SK-N-SH treated with all-trans-retinoic acid at 6 μM for 48 hours (cell line): ENCODE data around the gene SIK3.

Source experiments
- CSDC2 ChIP-seq: fragments of 250-450 bp; sonication (Bioruptor Pico); IDR thresholded peaks from 2 replicates; pipeline ENCODE4 v1.5.0; 2020; ENCODE audit warnings: mild to moderate bottlenecking, moderate library complexity
- ESRRG ChIP-seq: fragments of 250-450 bp; sonication (Bioruptor Pico); IDR thresholded peaks from 2 replicates; pipeline ENCODE4 v1.6.1; 2021; ENCODE audit warnings: mild to moderate bottlenecking
- ISL1 ChIP-seq: fragments of 250-450 bp; sonication (Bioruptor Pico); IDR thresholded peaks from 2 replicates; pipeline ENCODE4 v2.1.2; 2022; ENCODE audit warnings: mild to moderate bottlenecking, moderate library complexity
- PPARA ChIP-seq: fragments of 250-450 bp; sonication (Bioruptor Pico); IDR thresholded peaks from 2 replicates; pipeline ENCODE4 v1.5.0; 2020; ENCODE audit warnings: mild to moderate bottlenecking, borderline replicate concordance
- RARB ChIP-seq: fragments of 250-450 bp; sonication (Bioruptor Pico); IDR thresholded peaks from 2 replicates; pipeline ENCODE4 v1.8.0; 2021; ENCODE audit warnings: mild to moderate bottlenecking, moderate library complexity
- SNAI2 ChIP-seq: fragments of 250-450 bp; sonication (Bioruptor Pico); IDR thresholded peaks from 2 replicates; pipeline ENCODE4 v1.5.0; 2020; ENCODE audit warnings: mild to moderate bottlenecking, moderate library complexity
- ZC3H10 ChIP-seq: fragments of 250-450 bp; sonication (Bioruptor Pico); IDR thresholded peaks from 2 replicates; pipeline ENCODE4 v1.5.1; 2021; ENCODE audit warnings: mild to moderate bottlenecking, moderate library complexity
- ZFP3 ChIP-seq: fragments of 250-450 bp; sonication (Bioruptor Pico); IDR thresholded peaks from 2 replicates; pipeline ENCODE4 v1.5.0; 2020; ENCODE audit warnings: mild to moderate bottlenecking, moderate library complexity
- ZFP30 ChIP-seq: fragments of 450-650 bp; formaldehyde crosslinking; IDR thresholded peaks from 2 replicates; pipeline ENCODE4 v1.5.0; 2022; ENCODE audit warnings: mild to moderate bottlenecking, moderate library complexity
- ZNF70 ChIP-seq: fragments of 450-650 bp; formaldehyde crosslinking; IDR thresholded peaks from 2 replicates; pipeline ENCODE4 v1.5.0; 2020; ENCODE audit warnings: mild to moderate bottlenecking, moderate library complexity
- TF ChIP-seq, protein P1 (sequence below): fragments of 250-450 bp; sonication (Bioruptor Pico); IDR thresholded peaks from 2 replicates; pipeline ENCODE4 v1.8.0; 2020; ENCODE audit warnings: mild to moderate bottlenecking, moderate library complexity, borderline replicate concordance
- TF ChIP-seq, protein P2 (sequence below): fragments of 250-450 bp; sonication (Bioruptor Pico); IDR thresholded peaks from 2 replicates; pipeline ENCODE4 v1.5.1; 2020; ENCODE audit warnings: low read depth, mild to moderate bottlenecking, moderate library complexity

DNA sequence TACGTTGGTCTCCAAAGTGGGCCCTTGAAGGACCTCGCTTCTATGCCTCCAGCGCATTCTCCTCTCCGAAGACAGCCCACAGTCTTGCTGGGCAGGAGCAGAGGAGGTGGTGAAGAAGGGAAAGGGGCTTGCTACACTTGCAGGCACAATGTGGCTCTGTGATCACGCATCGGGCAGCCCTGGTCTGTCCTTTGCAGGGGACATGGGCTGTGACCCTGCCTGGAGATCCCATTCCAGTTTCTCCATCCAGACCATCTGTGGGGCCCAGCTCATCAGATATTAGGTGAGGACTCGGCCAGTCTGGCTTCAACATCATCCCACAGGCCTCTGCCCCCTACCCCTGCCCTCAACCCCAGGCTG is 261.6 kb downstream of the SIK3 start:
- TF ChIP-seq ZFP30 (CRISPR knock-in tag) = no peak
- no peak for TF ChIP-seq CSDC2
- TF ChIP-seq ZNF70 (CRISPR knock-in tag) = no peak
- TF ChIP-seq, protein P1, sequence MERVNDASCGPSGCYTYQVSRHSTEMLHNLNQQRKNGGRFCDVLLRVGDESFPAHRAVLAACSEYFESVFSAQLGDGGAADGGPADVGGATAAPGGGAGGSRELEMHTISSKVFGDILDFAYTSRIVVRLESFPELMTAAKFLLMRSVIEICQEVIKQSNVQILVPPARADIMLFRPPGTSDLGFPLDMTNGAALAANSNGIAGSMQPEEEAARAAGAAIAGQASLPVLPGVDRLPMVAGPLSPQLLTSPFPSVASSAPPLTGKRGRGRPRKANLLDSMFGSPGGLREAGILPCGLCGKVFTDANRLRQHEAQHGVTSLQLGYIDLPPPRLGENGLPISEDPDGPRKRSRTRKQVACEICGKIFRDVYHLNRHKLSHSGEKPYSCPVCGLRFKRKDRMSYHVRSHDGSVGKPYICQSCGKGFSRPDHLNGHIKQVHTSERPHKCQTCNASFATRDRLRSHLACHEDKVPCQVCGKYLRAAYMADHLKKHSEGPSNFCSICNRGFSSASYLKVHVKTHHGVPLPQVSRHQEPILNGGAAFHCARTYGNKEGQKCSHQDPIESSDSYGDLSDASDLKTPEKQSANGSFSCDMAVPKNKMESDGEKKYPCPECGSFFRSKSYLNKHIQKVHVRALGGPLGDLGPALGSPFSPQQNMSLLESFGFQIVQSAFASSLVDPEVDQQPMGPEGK (CRISPR knock-in tag) = no peak
- TF ChIP-seq RARB (CRISPR knock-in tag) = no peak
- TF ChIP-seq ISL1 (CRISPR knock-in tag) = no peak
- TF ChIP-seq SNAI2 = no peak
- no peak for TF ChIP-seq ZC3H10 (CRISPR knock-in tag)
- no peak for TF ChIP-seq ZFP3 (CRISPR knock-in tag)
- no peak for TF ChIP-seq PPARA (CRISPR knock-in tag)
- TF ChIP-seq, protein P2, sequence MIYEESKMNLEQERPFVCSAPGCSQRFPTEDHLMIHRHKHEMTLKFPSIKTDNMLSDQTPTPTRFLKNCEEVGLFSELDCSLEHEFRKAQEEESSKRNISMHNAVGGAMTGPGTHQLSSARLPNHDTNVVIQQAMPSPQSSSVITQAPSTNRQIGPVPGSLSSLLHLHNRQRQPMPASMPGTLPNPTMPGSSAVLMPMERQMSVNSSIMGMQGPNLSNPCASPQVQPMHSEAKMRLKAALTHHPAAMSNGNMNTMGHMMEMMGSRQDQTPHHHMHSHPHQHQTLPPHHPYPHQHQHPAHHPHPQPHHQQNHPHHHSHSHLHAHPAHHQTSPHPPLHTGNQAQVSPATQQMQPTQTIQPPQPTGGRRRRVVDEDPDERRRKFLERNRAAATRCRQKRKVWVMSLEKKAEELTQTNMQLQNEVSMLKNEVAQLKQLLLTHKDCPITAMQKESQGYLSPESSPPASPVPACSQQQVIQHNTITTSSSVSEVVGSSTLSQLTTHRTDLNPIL (CRISPR knock-in tag) = no peak
- no peak for TF ChIP-seq ESRRG (CRISPR knock-in tag)
